Naive B cell (primary cell): ENCODE results near the gene SLC35F1. TPM values are rescaled to one million over a fixed set of nuclear protein-coding genes. Genes with fewer than 3 reads are reported as not detected.

Source experiments
- ATAC-seq, 2 donors: fragments of 150-1000 bp; cut with Tn5 transposase; 2 replicates each; pipeline ENCODE4 v1.10.0; 2021; ENCODE audit warnings: low read depth in 2 of 2, mild to moderate bottlenecking in 2 of 2, moderate library complexity in 2 of 2
- DNase-seq: peaks from one replicate; pipeline ENCODE4 v3.0.0; 2022
- H3K27ac Mint-ChIP-seq, 6 donors: one replicate each; pipeline ENCODE4 v1.8.0; 2020 to 2022; ENCODE audit warnings: mild to moderate bottlenecking in 6 of 6, mixed read lengths in 6 of 6, moderate library complexity in 5 of 6, inconsistent platforms in 2 of 6
- H3K27me3 Mint-ChIP-seq, 3 donors: one replicate each; pipeline ENCODE4 v1.8.0; 2021 to 2022; ENCODE audit warnings: mixed read lengths in 3 of 3, mild to moderate bottlenecking in 1 of 3
- H3K36me3 Mint-ChIP-seq, 2 donors: one replicate each; pipeline ENCODE4 v1.8.0; 2020 to 2022; ENCODE audit warnings: mixed read lengths in 2 of 2, inconsistent platforms in 1 of 2, mild to moderate bottlenecking in 1 of 2
- H3K4me1 Mint-ChIP-seq, 3 donors: one replicate each; pipeline ENCODE4 v1.8.0; 2020 to 2022; ENCODE audit warnings: mixed read lengths in 3 of 3, inconsistent platforms in 1 of 3, mild to moderate bottlenecking in 1 of 3, moderate library complexity in 1 of 3
- H3K4me3 Mint-ChIP-seq, 8 donors: one replicate each; pipeline ENCODE4 v1.8.0; 2020 to 2022; ENCODE audit warnings: mild to moderate bottlenecking in 8 of 8, mixed read lengths in 8 of 8, moderate library complexity in 8 of 8, inconsistent platforms in 2 of 8
- H3K9me3 Mint-ChIP-seq, 7 donors: one replicate each; pipeline ENCODE4 v1.8.0; 2020 to 2022; ENCODE audit warnings: mixed read lengths in 7 of 7, mild to moderate bottlenecking in 5 of 7, inconsistent platforms in 2 of 7, moderate library complexity in 1 of 7
- polyA plus RNA-seq, 6 donors: library from polyadenylated mRNA; unstranded; fragments of 300-500 nt; fragmentation: Illumina TruSeq; gene quantifications; one replicate each; pipeline ENCODE4 v1.2.3, GENCODE V29; 2021; ENCODE audit warnings: low read depth in 6 of 6

The SLC35F1 gene
- polyA plus RNA-seq, 6 donors from 2014 or later, result not detected

GRCh38 chr6:118163542-118163941 is 256.5 kb downstream of the SLC35F1 start:
- no peak overlapping the region for H3K27ac Mint-ChIP-seq
- H3K4me1 Mint-ChIP-seq, result no peaks in the 10 kb centered on the region
- no peak overlapping the region for H3K4me3 Mint-ChIP-seq
- DNase-seq (no peak), ATAC-seq (no peak)
- peaks cover 0 to 2% (median 0%) of the 10 kb centered on the region in 7 donors for H3K9me3 Mint-ChIP-seq
- peaks cover 0 to 4% (median 0%) of the 10 kb centered on the region in 3 donors for H3K27me3 Mint-ChIP-seq
- H3K36me3 Mint-ChIP-seq, result no peaks in the 10 kb centered on the region

DNA sequence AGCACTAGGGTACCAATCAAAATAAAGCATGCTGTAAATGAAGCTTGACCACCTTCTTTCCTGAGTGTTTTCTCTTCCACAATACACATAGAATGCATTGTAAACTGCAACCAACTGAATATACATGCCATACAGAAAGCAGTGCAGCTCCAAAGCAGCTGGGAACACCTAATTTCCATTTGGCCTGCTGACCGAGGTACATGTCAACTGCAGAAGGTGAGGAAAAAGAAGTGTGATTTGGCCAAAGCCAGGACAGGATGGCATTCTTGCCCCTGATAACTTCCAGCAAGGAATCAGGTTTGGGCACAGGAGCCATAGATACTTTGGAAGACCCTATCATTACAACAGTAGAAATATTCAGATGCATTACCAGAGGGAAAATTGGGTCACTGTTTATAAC is 258.4 kb downstream of the SLC35F1 start:
- Mint-ChIP-seq H3K4me3 (no peak overlapping the region), H3K36me3 (no peaks in the 10 kb centered on the region), H3K4me1 (no peaks in the 10 kb centered on the region), H3K27me3 (peaks cover 0 to 4% (median 0%) of the 10 kb centered on the region in 3 donors), H3K9me3 (peaks cover 0 to 5% (median 0%) of the 10 kb centered on the region in 7 donors), H3K27ac (no peak overlapping the region)
- ATAC-seq (no peak), DNase-seq (no peak)

DNA sequence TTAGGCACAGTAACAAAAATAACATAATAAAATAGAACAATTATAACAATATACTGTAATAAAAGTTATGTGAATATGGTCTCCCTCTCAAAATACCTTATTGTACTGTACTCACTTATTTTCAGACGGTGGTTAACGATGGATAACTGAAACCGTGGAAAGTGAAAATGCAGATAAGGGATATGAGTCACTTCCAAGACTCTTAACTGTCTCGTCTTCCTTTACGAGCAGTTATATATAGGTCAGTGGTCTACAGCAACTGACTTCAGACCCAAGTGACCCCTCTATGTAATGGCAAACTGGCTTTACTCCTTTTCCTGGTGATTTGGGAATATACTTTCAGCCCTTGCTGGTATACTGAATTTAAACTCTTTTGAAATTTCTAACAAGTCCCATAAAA is 261.4 kb downstream of the SLC35F1 start:
- DNase-seq (no peak), ATAC-seq (no peak)
- Mint-ChIP-seq H3K27me3 (no peaks in the 10 kb centered on the region), H3K36me3 (peaks cover 0 to 3% of the 10 kb centered on the region in 2 donors), H3K4me3 (no peak overlapping the region), H3K9me3 (peaks cover 0 to 10% (median 6%) of the 10 kb centered on the region in 7 donors), H3K27ac (no peak overlapping the region), H3K4me1 (no peaks in the 10 kb centered on the region)

- DNase-seq (no peak), ATAC-seq (no peak)
- Mint-ChIP-seq H3K4me1 (no peaks in the 10 kb centered on the region), H3K9me3 (peaks cover 3 to 24% (median 14%) of the 10 kb centered on the region in 7 donors), H3K4me3 (no peak overlapping the region), H3K36me3 (peaks cover 6 to 15% of the 10 kb centered on the region in 2 donors), H3K27ac (no peak overlapping the region), H3K27me3 (no peaks in the 10 kb centered on the region)
Observed at GRCh38 chr6:118171852-118172251, 264.8 kb downstream of the SLC35F1 start.

DNA sequence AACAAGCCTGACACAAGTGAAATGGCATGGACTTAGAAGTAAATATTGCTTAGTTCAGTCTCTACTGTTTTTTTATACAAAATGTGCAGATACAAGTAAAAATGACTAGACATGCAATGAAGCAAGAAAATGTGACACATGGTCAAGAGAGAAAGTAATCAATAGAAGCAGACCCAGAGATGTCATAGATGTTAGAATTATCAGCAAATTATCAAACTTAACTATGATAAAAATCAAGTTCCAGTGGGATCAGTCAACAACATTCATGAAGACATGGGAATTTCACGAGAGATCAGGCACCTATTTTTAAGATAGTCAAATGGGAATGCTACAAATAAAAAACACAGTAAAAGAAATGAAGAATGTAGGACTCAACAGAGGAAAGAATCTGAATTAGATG is 267.0 kb downstream of the SLC35F1 start:
- Mint-ChIP-seq H3K4me1 (no peaks in the 10 kb centered on the region), H3K36me3 (peaks cover 6 to 15% of the 10 kb centered on the region in 2 donors), H3K27ac (no peak overlapping the region), H3K27me3 (no peaks in the 10 kb centered on the region), H3K4me3 (no peak overlapping the region), H3K9me3 (peaks cover 3 to 24% (median 15%) of the 10 kb centered on the region in 7 donors)
- DNase-seq, result no peak
- ATAC-seq, result no peak

DNA sequence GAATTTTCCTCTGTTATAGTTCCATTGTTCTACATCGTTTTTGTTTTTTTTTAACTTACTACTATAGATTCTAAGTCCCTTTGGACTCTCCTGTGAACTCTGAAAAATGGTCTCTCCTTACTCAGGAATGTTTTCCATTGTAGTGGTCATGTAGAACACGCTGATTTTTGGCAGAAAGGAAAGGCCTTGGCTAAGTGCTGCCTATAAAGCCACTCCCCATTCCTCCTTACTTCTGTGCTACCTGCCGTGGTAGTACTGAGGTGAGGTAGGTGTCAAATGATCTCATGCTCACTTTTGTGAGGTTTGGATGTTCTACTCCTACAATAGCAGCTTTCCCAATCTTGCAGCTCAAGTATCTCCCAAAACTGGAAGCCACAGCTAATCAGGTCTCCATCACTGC is 270.7 kb downstream of the SLC35F1 start:
- Mint-ChIP-seq H3K4me1 (no peaks in the 10 kb centered on the region), H3K4me3 (peak overlapping the region in 1 of 8 donors; percentile 31), H3K9me3 (peaks cover 3 to 22% (median 15%) of the 10 kb centered on the region in 7 donors), H3K27ac (no peak overlapping the region), H3K27me3 (peaks cover 0 to 7% (median 0%) of the 10 kb centered on the region in 3 donors), H3K36me3 (peaks cover 6 to 15% of the 10 kb centered on the region in 2 donors)
- ATAC-seq, result no peak
- no peak for DNase-seq

DNA sequence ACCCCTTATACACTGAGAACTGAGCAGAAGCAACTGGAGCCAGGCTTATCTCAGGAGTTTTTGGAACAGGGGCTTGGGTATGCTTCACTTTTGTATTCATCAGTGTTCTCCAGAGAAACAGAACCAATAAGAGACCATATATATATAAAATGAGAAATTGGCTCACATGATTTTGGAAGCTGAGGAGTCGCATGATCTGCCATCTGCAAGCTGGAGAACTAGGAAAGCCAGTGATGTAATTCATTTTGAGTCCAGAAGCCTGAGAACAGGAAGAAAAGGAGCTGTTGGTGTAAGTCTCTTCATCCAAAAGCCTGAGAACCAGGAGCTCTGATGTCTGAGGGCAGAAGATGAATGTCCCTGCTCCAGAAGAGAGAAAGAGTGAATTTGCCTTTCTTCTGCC is 272.0 kb downstream of the SLC35F1 start:
- no peaks in the 10 kb centered on the region for H3K4me1 Mint-ChIP-seq
- H3K27me3 Mint-ChIP-seq, result peaks cover 0 to 7% (median 0%) of the 10 kb centered on the region in 3 donors
- peaks cover 5 to 6% of the 10 kb centered on the region in 2 donors for H3K36me3 Mint-ChIP-seq
- no peak overlapping the region for H3K27ac Mint-ChIP-seq
- ATAC-seq, result no peak
- peaks cover 3 to 11% (median 6%) of the 10 kb centered on the region in 7 donors for H3K9me3 Mint-ChIP-seq
- no peak for DNase-seq
- H3K4me3 Mint-ChIP-seq, result no peak overlapping the region

DNA sequence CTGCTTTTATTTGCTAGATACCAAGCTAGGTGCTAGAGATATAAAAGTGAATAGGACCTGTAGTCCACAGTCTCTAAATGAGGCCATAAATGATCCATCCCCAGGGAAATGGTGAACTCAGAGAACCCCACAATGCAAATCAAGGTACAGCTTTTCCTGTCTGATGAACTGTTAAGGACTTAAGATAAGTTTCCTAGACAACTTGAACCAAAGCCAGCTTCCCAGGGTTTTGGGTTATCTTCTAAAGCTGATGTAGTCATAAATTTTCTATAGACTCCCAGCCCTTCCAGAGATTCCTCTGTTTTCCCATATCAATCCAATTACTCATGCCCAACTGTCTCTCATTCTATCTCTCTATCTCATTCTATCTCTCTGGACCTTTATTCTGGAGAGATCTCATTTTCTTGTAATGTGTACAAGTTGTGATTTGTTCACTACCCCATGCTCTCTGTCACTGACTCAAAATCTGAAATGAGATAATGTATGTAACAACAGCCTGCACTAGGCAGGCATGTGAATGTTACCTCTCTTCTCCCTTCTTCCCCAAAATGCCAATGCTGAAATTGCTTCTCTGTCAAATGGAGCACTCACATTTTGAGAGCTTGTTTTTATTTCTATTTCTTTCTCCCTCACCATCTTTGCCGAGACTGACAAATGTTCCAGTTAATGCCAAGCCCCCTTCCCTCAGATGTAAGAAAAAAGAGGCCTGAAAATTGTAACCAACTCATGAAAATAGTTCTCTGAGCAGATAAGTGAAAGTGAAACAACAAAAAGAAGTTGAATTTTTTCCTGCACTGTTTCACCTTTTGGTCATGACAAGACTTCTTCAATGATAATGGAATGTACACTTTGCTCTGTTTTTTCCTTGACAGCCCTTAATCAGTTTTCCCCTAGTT is 279.9 kb downstream of the SLC35F1 start:
- H3K4me3 Mint-ChIP-seq, result no peak overlapping the region
- DNase-seq (no peak), ATAC-seq (no peak)
- H3K9me3 Mint-ChIP-seq, result peaks cover 0 to 2% (median 0%) of the 10 kb centered on the region in 7 donors
- no peaks in the 10 kb centered on the region for H3K36me3 Mint-ChIP-seq
- peaks cover 0 to 5% (median 5%) of the 10 kb centered on the region in 3 donors for H3K4me1 Mint-ChIP-seq
- H3K27ac Mint-ChIP-seq, result peak overlapping the region in 2 of 6 donors; percentile 33 to 74
- no peaks in the 10 kb centered on the region for H3K27me3 Mint-ChIP-seq

GRCh38 chr6:118187568-118188164 is 280.6 kb downstream of the SLC35F1 start:
- H3K27ac Mint-ChIP-seq, result peak overlapping the region in 2 of 6 donors; percentile 33 to 74

GRCh38 chr6:118188561-118188960 is 281.5 kb downstream of the SLC35F1 start:
- Mint-ChIP-seq H3K36me3 (no peaks in the 10 kb centered on the region), H3K27me3 (no peaks in the 10 kb centered on the region), H3K4me1 (peaks cover 0 to 5% (median 5%) of the 10 kb centered on the region in 3 donors), H3K9me3 (no peaks in the 10 kb centered on the region), H3K4me3 (no peak overlapping the region), H3K27ac (no peak overlapping the region)
- DNase-seq (no peak), ATAC-seq (no peak)

More at GRCh38 chr6:118187568-118188164, 280.6 kb downstream of the SLC35F1 start:
- no peaks in the 10 kb centered on the region for H3K36me3 Mint-ChIP-seq
- H3K9me3 Mint-ChIP-seq, result no peaks in the 10 kb centered on the region
- DNase-seq (no peak), ATAC-seq (no peak)
- peaks cover 0 to 5% (median 5%) of the 10 kb centered on the region in 3 donors for H3K4me1 Mint-ChIP-seq
- no peaks in the 10 kb centered on the region for H3K27me3 Mint-ChIP-seq
- no peak overlapping the region for H3K4me3 Mint-ChIP-seq

DNA sequence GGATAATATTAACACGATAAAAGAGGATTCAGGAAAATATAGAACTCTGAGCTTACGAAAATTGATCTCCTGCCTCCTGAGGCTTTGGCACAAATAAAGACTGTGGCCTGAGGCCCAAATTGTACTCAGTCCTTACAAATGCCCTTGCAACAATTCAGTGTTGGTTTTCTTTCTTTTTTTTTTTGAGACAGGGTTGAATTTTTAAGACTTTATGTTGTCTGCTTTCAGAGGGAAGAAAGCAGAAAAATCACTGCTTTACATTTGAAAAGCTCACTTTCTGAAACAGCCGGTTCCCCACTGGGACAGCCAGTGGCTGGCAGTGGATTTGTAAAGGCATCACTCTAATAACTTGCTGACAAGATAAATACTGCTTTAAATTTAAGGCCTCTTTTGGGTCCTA is 290.5 kb downstream of the SLC35F1 start:
- no peaks in the 10 kb centered on the region for H3K4me1 Mint-ChIP-seq
- DNase-seq (no peak), ATAC-seq (no peak)
- H3K27me3 Mint-ChIP-seq, result no peaks in the 10 kb centered on the region
- H3K9me3 Mint-ChIP-seq, result no peaks in the 10 kb centered on the region
- no peak overlapping the region for H3K27ac Mint-ChIP-seq
- no peaks in the 10 kb centered on the region for H3K36me3 Mint-ChIP-seq
- no peak overlapping the region for H3K4me3 Mint-ChIP-seq

DNA sequence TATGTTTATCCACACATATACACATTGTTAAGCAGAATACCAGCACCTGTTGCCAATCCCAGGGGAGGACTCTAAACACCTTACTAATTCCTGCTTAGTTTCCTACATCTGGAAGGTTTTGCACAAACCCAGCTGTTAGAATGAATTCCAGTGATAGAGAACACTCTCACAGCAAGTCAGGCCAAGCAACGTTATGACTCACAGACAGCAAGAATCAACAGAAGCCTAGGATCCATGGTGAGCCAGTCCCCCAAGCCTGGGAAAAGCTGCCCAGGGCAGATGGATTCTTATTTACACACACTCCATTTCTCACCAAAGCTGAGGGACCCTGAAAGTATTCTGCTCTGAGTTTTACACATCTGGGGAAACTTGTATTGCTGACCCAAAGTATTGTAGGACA is 291.7 kb downstream of the SLC35F1 start:
- ATAC-seq (no peak), DNase-seq (no peak)
- no peaks in the 10 kb centered on the region for H3K27me3 Mint-ChIP-seq
- H3K9me3 Mint-ChIP-seq, result no peaks in the 10 kb centered on the region
- no peaks in the 10 kb centered on the region for H3K36me3 Mint-ChIP-seq
- no peak overlapping the region for H3K4me3 Mint-ChIP-seq
- no peak overlapping the region for H3K27ac Mint-ChIP-seq
- no peaks in the 10 kb centered on the region for H3K4me1 Mint-ChIP-seq

- Mint-ChIP-seq H3K27ac (no peak overlapping the region), H3K4me1 (no peaks in the 10 kb centered on the region), H3K9me3 (no peaks in the 10 kb centered on the region), H3K36me3 (no peaks in the 10 kb centered on the region), H3K4me3 (no peak overlapping the region), H3K27me3 (no peaks in the 10 kb centered on the region)
- no peak for DNase-seq
- no peak for ATAC-seq
Observed at GRCh38 chr6:118200160-118200559, 293.1 kb downstream of the SLC35F1 start.

DNA sequence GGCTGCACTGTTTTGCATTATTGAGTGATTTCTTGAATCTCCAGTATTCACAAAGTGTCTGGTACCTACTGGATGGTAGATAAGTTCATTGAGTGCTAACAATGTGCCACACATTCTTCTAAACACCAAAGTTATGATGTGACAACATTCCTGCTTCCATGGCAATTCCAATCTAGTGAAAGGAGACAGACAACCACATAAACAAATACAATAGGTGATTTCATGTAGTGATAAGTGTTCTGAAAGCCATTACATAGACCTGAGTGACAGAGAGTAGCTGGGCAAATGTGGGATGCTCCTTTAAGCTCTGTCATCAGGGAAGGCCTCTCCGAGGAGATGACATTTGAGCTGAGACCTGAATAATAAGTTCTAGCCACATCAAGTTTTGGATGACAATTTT is 295.5 kb downstream of the SLC35F1 start:
- ATAC-seq, result no peak
- Mint-ChIP-seq H3K27ac (no peak overlapping the region), H3K4me1 (no peaks in the 10 kb centered on the region), H3K9me3 (peaks cover 0 to 2% (median 0%) of the 10 kb centered on the region in 7 donors), H3K27me3 (no peaks in the 10 kb centered on the region), H3K4me3 (no peak overlapping the region), H3K36me3 (no peaks in the 10 kb centered on the region)
- no peak for DNase-seq
